Endodermal cell (in vitro differentiated cells): ENCODE data around the gene GNB1L. TPM values are rescaled to one million over a fixed set of nuclear protein-coding genes. Genes with fewer than 3 reads are reported as not detected.

Source experiments
- DNase-seq: peaks from one replicate; pipeline ENCODE4 v3.0.0-alpha.2; 2017
- H3K27ac ChIP-seq: 2 replicates; pipeline ENCODE4 v1.5.1; 2013; ENCODE audit warnings: mild to moderate bottlenecking, low read depth, low read length, moderate library complexity
- H3K27me3 ChIP-seq: 2 replicates; pipeline ENCODE4 v1.6.1; 2013; ENCODE audit warnings: mild to moderate bottlenecking, low read length, moderate library complexity; ENCODE audit not compliant: insufficient read depth, control insufficient read depth, poor library complexity, severe bottlenecking
- H3K36me3 ChIP-seq: 2 replicates; pipeline ENCODE4 v1.7.0; 2013; ENCODE audit warnings: mild to moderate bottlenecking, low read length, moderate library complexity; ENCODE audit not compliant: control insufficient read depth, insufficient read depth
- H3K4me1 ChIP-seq: one replicate; pipeline ENCODE4 v1.7.0; 2013; ENCODE audit warnings: low read length; ENCODE audit not compliant: control insufficient read depth, insufficient read depth
- H3K4me3 ChIP-seq: 2 replicates; pipeline ENCODE4 v1.5.1; 2013; ENCODE audit warnings: mild to moderate bottlenecking, low read length, moderate library complexity
- H3K9ac ChIP-seq: 2 replicates; pipeline ENCODE4 v1.6.1; 2013; ENCODE audit warnings: mild to moderate bottlenecking, low read length, moderate library complexity; ENCODE audit not compliant: poor library complexity, severe bottlenecking; ENCODE audit errors: extremely low read depth
- H3K9me3 ChIP-seq: 2 replicates; pipeline ENCODE4 v1.6.1; 2013; ENCODE audit warnings: mild to moderate bottlenecking, low read length, moderate library complexity; ENCODE audit not compliant: control insufficient read depth
- H3K27ac Mint-ChIP-seq: 2 replicates; pipeline ENCODE4 v1.8.0; 2020; ENCODE audit warnings: mixed read lengths
- H3K27me3 Mint-ChIP-seq: 2 replicates; pipeline ENCODE4 v1.8.0; 2021; ENCODE audit warnings: mild to moderate bottlenecking, mixed read lengths; ENCODE audit not compliant: insufficient read depth
- H3K36me3 Mint-ChIP-seq: 2 replicates; pipeline ENCODE4 v1.8.0; 2020; ENCODE audit warnings: low read depth, mixed read lengths
- H3K4me1 Mint-ChIP-seq: 2 replicates; pipeline ENCODE4 v1.8.0; 2020; ENCODE audit warnings: mixed read lengths
- H3K4me3 Mint-ChIP-seq: 2 replicates; pipeline ENCODE4 v1.8.0; 2020; ENCODE audit warnings: mild to moderate bottlenecking, moderate library complexity, mixed read lengths
- H3K9me3 Mint-ChIP-seq: 2 replicates; pipeline ENCODE4 v1.8.0; 2020; ENCODE audit warnings: mild to moderate bottlenecking, mixed read lengths
- CTCF ChIP-seq: fragments of 200-600 bp; sonication (generic); conservative IDR thresholded peaks from 2 replicates; pipeline ENCODE4 v1.5.0; 2021; ENCODE audit warnings: antibody characterized with exemption, mild to moderate bottlenecking
- WGBS, 2 experiments: methylation state at CpG; one replicate each; pipeline versions ENCODE4 v1.1.5 to v1.1.7; 2013; ENCODE audit warnings: missing lambda C conversion rate in 2 of 2, mixed read lengths in 1 of 2; ENCODE audit not compliant: insufficient coverage in 1 of 2, insufficient read length in 1 of 2; 5-methylcytosine and 5-hydroxymethylcytosine counted together
- total RNA-seq, 2 donors: library from RNA; stranded (reverse); fragmentation: NEBNext Ultra II Directional in 1 of 2; extraction: Animal tissue kit (Norgen Biotek cat#: 25700) in 1 of 2; gene quantifications; 2 replicates in 1 of 2; 3 replicates in 1 of 2; pipeline ENCODE4 v1.2.1, GENCODE V29; 2021

Gene GNB1L
- total RNA-seq, 2 donors from 2014 or later: 9.5 to 12.2 TPM

GRCh38 chr22:19802894-19803735 is 51.6 kb downstream of the GNB1L start:
- TF ChIP-seq CTCF: no peak
- Histone ChIP-seq H3K27ac (no peak overlapping the region), H3K9ac (no peak overlapping the region), H3K27me3 (no peaks in the 10 kb centered on the region), H3K9me3 (no peaks in the 10 kb centered on the region), H3K4me3 (no peak overlapping the region), H3K36me3 (no peaks in the 10 kb centered on the region), H3K4me1 (no peaks in the 10 kb centered on the region)
- no peaks in the 10 kb centered on the region for H3K27me3 Mint-ChIP-seq
- no peaks in the 10 kb centered on the region for H3K9me3 Mint-ChIP-seq
- H3K4me3 Mint-ChIP-seq: no peak overlapping the region
- DNase-seq: no peak
- WGBS, 2 experiments: 87 to 93% methylated on average over 13 to 19 of the region's 19 CpGs
- H3K4me1 Mint-ChIP-seq: no peaks in the 10 kb centered on the region
- peaks cover 2% of the 10 kb centered on the region for H3K36me3 Mint-ChIP-seq
- no peak overlapping the region for H3K27ac Mint-ChIP-seq

- Mint-ChIP-seq H3K27ac (no peak overlapping the region), H3K9me3 (no peaks in the 10 kb centered on the region), H3K4me1 (no peaks in the 10 kb centered on the region), H3K4me3 (no peak overlapping the region), H3K27me3 (no peaks in the 10 kb centered on the region), H3K36me3 (peaks cover 2% of the 10 kb centered on the region)
- H3K4me3 ChIP-seq: no peak overlapping the region
- TF ChIP-seq CTCF: no peak
- WGBS, 2 experiments: 86 to 93% methylated on average over 17 to 26 of the region's 26 CpGs
- no peaks in the 10 kb centered on the region for H3K27me3 ChIP-seq
- no peaks in the 10 kb centered on the region for H3K36me3 ChIP-seq
- H3K27ac ChIP-seq: peak overlapping the region; percentile 49
- H3K4me1 ChIP-seq: no peaks in the 10 kb centered on the region
- no peaks in the 10 kb centered on the region for H3K9me3 ChIP-seq
- no peak overlapping the region for H3K9ac ChIP-seq
- no peak for DNase-seq
Measured at GRCh38 chr22:19802001-19802893, 52.4 kb downstream of the GNB1L start.

- peaks cover 2% of the 10 kb centered on the region for H3K36me3 Mint-ChIP-seq
- Histone ChIP-seq H3K27me3 (no peaks in the 10 kb centered on the region), H3K36me3 (no peaks in the 10 kb centered on the region), H3K9me3 (no peaks in the 10 kb centered on the region), H3K27ac (no peak overlapping the region), H3K4me1 (no peaks in the 10 kb centered on the region), H3K4me3 (no peak overlapping the region), H3K9ac (no peak overlapping the region)
- no peaks in the 10 kb centered on the region for H3K9me3 Mint-ChIP-seq
- 93 to 95% methylated on average over 17 to 18 of the region's 18 CpGs for WGBS, 2 experiments
- TF ChIP-seq CTCF: peak; percentile 41
- H3K27ac Mint-ChIP-seq: no peak overlapping the region
- H3K27me3 Mint-ChIP-seq: no peaks in the 10 kb centered on the region
- no peak for DNase-seq
- H3K4me3 Mint-ChIP-seq: no peak overlapping the region
- H3K4me1 Mint-ChIP-seq: no peaks in the 10 kb centered on the region
Measured at GRCh38 chr22:19801340-19802000, 53.2 kb downstream of the GNB1L start.
